Loucy (cell line): Measurements from ENCODE around the gene SDS.

Experiments used
- CTCF ChIP-seq: fragments of 200-600 bp; sonication (generic); conservative IDR thresholded peaks from 2 replicates; pipeline ENCODE4 v1.5.1; 2014; ENCODE audit warnings: mild to moderate bottlenecking, antibody characterized with exemption, low read length
- EZH2phosphoT487 ChIP-seq: fragments of 200-600 bp; IDR thresholded peaks from 2 replicates; pipeline ENCODE4 v1.6.1; 2018; ENCODE audit warnings: antibody characterized with exemption, mild to moderate bottlenecking, moderate library complexity, borderline replicate concordance

GRCh38 chr12:113438523-113439300 is 35.0 kb upstream of the SDS start:
- TF ChIP-seq CTCF (no peak), EZH2phosphoT487 (no peak)
